GM23338 (cell line): ENCODE data around the gene SUV39H2. TPM values are rescaled to one million over a fixed set of nuclear protein-coding genes. Genes with fewer than 3 reads are reported as not detected.
A peak's percentile ranks its signal among the peaks of the same experiment; 100 is the strongest.

Experiments
- ATAC-seq: fragments of 200-7000 bp; cut with Tn5 transposase; 3 replicates; pipeline ENCODE4 v1.9.1; 2020
- DNase-seq: peaks from one replicate; pipeline ENCODE4 v3.0.0-alpha.2; 2015; ENCODE audit warnings: low spot score
- H2AFZ ChIP-seq: fragments of 200-600 bp; sonication (generic); 2 replicates; pipeline ENCODE4 v1.8.0; 2016; ENCODE audit warnings: antibody characterized with exemption, mild to moderate bottlenecking, moderate library complexity
- H3F3A ChIP-seq: fragments of 200-600 bp; sonication (generic); replicated peaks from 2 replicates; pipeline ENCODE4 v1.8.0; 2017; ENCODE audit warnings: antibody characterized with exemption, mixed run types, low read depth
- H3K27ac ChIP-seq: fragments of 200-600 bp; sonication (generic); 2 replicates; pipeline ENCODE4 v1.6.1; 2016; ENCODE audit warnings: low read depth
- H3K27me3 ChIP-seq: fragments of 200-600 bp; sonication (generic); 2 replicates; pipeline ENCODE4 v1.8.0; 2016; ENCODE audit warnings: mild to moderate bottlenecking, mixed run types, moderate library complexity; ENCODE audit not compliant: insufficient read depth
- H3K36me3 ChIP-seq: fragments of 200-600 bp; sonication (generic); 2 replicates; pipeline ENCODE4 v1.8.0; 2016; ENCODE audit warnings: mild to moderate bottlenecking; ENCODE audit not compliant: insufficient read depth
- H3K4me1 ChIP-seq: fragments of 200-600 bp; sonication (generic); 2 replicates; pipeline ENCODE4 v1.8.0; 2016; ENCODE audit warnings: mild to moderate bottlenecking, moderate library complexity; ENCODE audit not compliant: insufficient read depth
- H3K4me2 ChIP-seq: fragments of 200-600 bp; sonication (generic); 2 replicates; pipeline ENCODE4 v1.7.1; 2017; ENCODE audit warnings: mixed run types
- H3K4me3 ChIP-seq: fragments of 200-600 bp; sonication (generic); 2 replicates; pipeline ENCODE4 v1.6.1; 2016; ENCODE audit warnings: mixed run types
- H3K79me2 ChIP-seq: fragments of 200-600 bp; sonication (generic); replicated peaks from 2 replicates; pipeline ENCODE4 v1.8.0; 2017; ENCODE audit warnings: mild to moderate bottlenecking; ENCODE audit not compliant: insufficient read depth
- H3K9me2 ChIP-seq: fragments of 200-600 bp; sonication (generic); 2 replicates; pipeline ENCODE4 v1.8.0; 2017; ENCODE audit not compliant: insufficient read depth
- H4K20me1 ChIP-seq: fragments of 200-600 bp; sonication (generic); replicated peaks from 2 replicates; pipeline ENCODE4 v1.8.0; 2017; ENCODE audit warnings: mild to moderate bottlenecking; ENCODE audit not compliant: insufficient read depth
- H3K27ac Mint-ChIP-seq: 2 replicates; pipeline ENCODE4 v1.8.0; 2020; ENCODE audit warnings: inconsistent platforms, mild to moderate bottlenecking, moderate library complexity, mixed read lengths
- H3K27me3 Mint-ChIP-seq: 3 replicates; pipeline ENCODE4 v1.8.0; 2022; ENCODE audit warnings: low read depth, mild to moderate bottlenecking, moderate library complexity, mixed read lengths, inconsistent platforms; ENCODE audit not compliant: insufficient read depth, poor library complexity
- H3K36me3 Mint-ChIP-seq: 3 replicates; pipeline ENCODE4 v1.8.0; 2021; ENCODE audit warnings: low read depth, mild to moderate bottlenecking, inconsistent platforms, moderate library complexity, mixed read lengths
- H3K4me1 Mint-ChIP-seq: 3 replicates; pipeline ENCODE4 v1.8.0; 2020; ENCODE audit warnings: mild to moderate bottlenecking, inconsistent platforms, mixed read lengths
- H3K4me3 Mint-ChIP-seq: 3 replicates; pipeline ENCODE4 v1.8.0; 2021; ENCODE audit warnings: moderate library complexity, mild to moderate bottlenecking, inconsistent platforms, mixed read lengths
- H3K9me3 Mint-ChIP-seq: 3 replicates; pipeline ENCODE4 v1.8.0; 2020; ENCODE audit warnings: moderate library complexity, mild to moderate bottlenecking, inconsistent platforms, mixed read lengths
- CREB1 ChIP-seq: fragments of 250-450 bp; sonication (Bioruptor Pico); IDR thresholded peaks from 2 replicates; pipeline ENCODE4 v1.5.0; 2020; ENCODE audit warnings: low read depth, mild to moderate bottlenecking, moderate library complexity
- CTCF ChIP-seq, 2 experiments: fragments of 200-600 bp in 1 of 2; sonication (generic) in 1 of 2; conservative IDR thresholded peaks; 2 replicates each; pipeline versions ENCODE4 v1.5.1 to v1.6.1; 2016 to 2017; ENCODE audit warnings: antibody characterized with exemption in 2 of 2, low read depth in 2 of 2, mild to moderate bottlenecking in 2 of 2, moderate library complexity in 1 of 2
- EZH2 ChIP-seq: fragments of 200-600 bp; sonication (generic); IDR thresholded peaks from one replicate; pipeline ENCODE4 v1.8.0; 2017; ENCODE audit warnings: antibody characterized with exemption, mild to moderate bottlenecking, low read depth; ENCODE audit not compliant: unreplicated experiment
- EZH2phosphoT487 ChIP-seq: fragments of 200-600 bp; sonication (generic); IDR thresholded peaks from one replicate; pipeline ENCODE4 v1.8.1; 2018; ENCODE audit warnings: antibody characterized with exemption; ENCODE audit not compliant: unreplicated experiment
- JUNB ChIP-seq: IDR thresholded peaks from one replicate; pipeline ENCODE4 v1.6.1; 2016; ENCODE audit warnings: antibody characterized with exemption; ENCODE audit not compliant: unreplicated experiment
- NANOG ChIP-seq: IDR thresholded peaks from 2 replicates; pipeline ENCODE4 v1.6.1; 2016; ENCODE audit warnings: antibody characterized with exemption, borderline replicate concordance
- POLR2AphosphoS5 ChIP-seq: IDR thresholded peaks from 2 replicates; pipeline ENCODE4 v1.6.1; 2016; ENCODE audit warnings: antibody characterized with exemption, low read depth
- REST ChIP-seq: IDR thresholded peaks from one replicate; pipeline ENCODE4 v1.6.1; 2018; ENCODE audit warnings: antibody characterized with exemption; ENCODE audit not compliant: unreplicated experiment
- STAT1 ChIP-seq: IDR thresholded peaks from one replicate; pipeline ENCODE4 v1.6.1; 2016; ENCODE audit warnings: antibody characterized with exemption; ENCODE audit not compliant: unreplicated experiment
- ZNF331 ChIP-seq: fragments of 250-450 bp; sonication (Bioruptor Pico); IDR thresholded peaks from 2 replicates; pipeline ENCODE4 v1.5.0; 2020; ENCODE audit warnings: low read depth, mild to moderate bottlenecking, moderate library complexity
- ZNF462 ChIP-seq: fragments of 250-450 bp; sonication (Bioruptor Pico); IDR thresholded peaks from 2 replicates; pipeline ENCODE4 v1.5.0; 2020; ENCODE audit warnings: mild to moderate bottlenecking, moderate library complexity
- polyA plus RNA-seq: library from polyadenylated mRNA; unstranded; fragments of >200 nt; fragmentation: Nextera tagmentation; extraction: Ambion mirVana; gene quantifications from 2 replicates; pipeline ENCODE4 v1.2.1, GENCODE V29; 2016
- total RNA-seq: library from RNA; depleted of rRNA; stranded (reverse); fragments of >200 nt; shearing (Covaris generic); gene quantifications from 2 replicates; pipeline ENCODE4 v1.2.3, GENCODE V29; 2014

The SUV39H2 gene
- total and polyA plus RNA-seq, 2 experiments from 2014 or later: 33.3 to 59.1 TPM

- H3K27ac ChIP-seq: peak overlapping the region; percentile 43; the same call in 1 of the 2 replicates
- no peak for TF ChIP-seq JUNB
- TF ChIP-seq ZNF462 (CRISPR knock-in tag): no peak
- TF ChIP-seq REST: no peak
- no peak for TF ChIP-seq NANOG
- TF ChIP-seq EZH2phosphoT487: no peak
- no peak for TF ChIP-seq POLR2AphosphoS5
- no peak for TF ChIP-seq CREB1
- no peak for TF ChIP-seq EZH2
- no peak for TF ChIP-seq STAT1
- no peak for TF ChIP-seq ZNF331
- TF ChIP-seq CTCF (conservative IDR thresholded peaks at IDR 0.05; ENCODE audit: low read depth in 2 of 2): no peak
- peak overlapping the region; percentile 70 for H3K4me2 ChIP-seq
- no peaks in the 10 kb centered on the region for H3F3A ChIP-seq
- H3K36me3 Mint-ChIP-seq: peaks cover 8% of the 10 kb centered on the region
- peak overlapping the region; percentile 97 for H3K27ac Mint-ChIP-seq
- no peaks in the 10 kb centered on the region for H3K9me3 Mint-ChIP-seq
- H3K27me3 ChIP-seq: no peaks in the 10 kb centered on the region
- H2AFZ ChIP-seq: no peak overlapping the region
- H3K4me1 Mint-ChIP-seq: peaks cover 36% of the 10 kb centered on the region
- ATAC-seq (peak; percentile 7; the same call in 2 of the 3 replicates), DNase-seq (peak; percentile 52)
- H3K27me3 Mint-ChIP-seq: peaks cover 5% of the 10 kb centered on the region
- no peaks in the 10 kb centered on the region; the same call in 1 of the 2 replicates for H3K36me3 ChIP-seq
- peak overlapping the region; percentile 73 for H3K4me3 ChIP-seq
- H3K79me2 ChIP-seq: peaks cover 65% of the 10 kb centered on the region
- peaks cover 26% of the 10 kb centered on the region for H4K20me1 ChIP-seq
- no peaks in the 10 kb centered on the region for H3K9me2 ChIP-seq
- H3K4me1 ChIP-seq: peaks cover 27% of the 10 kb centered on the region
- H3K4me3 Mint-ChIP-seq: peak overlapping the region; percentile 99
These were observed 660 bp downstream of the SUV39H2 start for GRCh38 chr10:14879124-14879927.
